ENCODE results near the gene VPS33A. TPM values are rescaled to one million over a fixed set of nuclear protein-coding genes. Genes with fewer than 3 reads are reported as not detected.

The VPS33A gene
- total RNA-seq, 2 experiments from 2014 or later: 21.1 to 29.0 TPM

GRCh38 chr12:122201381-122201780 lies 64.9 kb downstream of the VPS33A start:
- DNase-seq (ENCODE audit: low spot score): no peak
- Histone ChIP-seq H2AFZ (ENCODE audit: low read length) (no peak overlapping the region), H3K4me3 (ENCODE audit: low read depth, low read length, poor library complexity, severe bottlenecking) (no peak overlapping the region), H3K4me1 (ENCODE audit: insufficient read depth, low read length, poor library complexity, severe bottlenecking) (peaks cover 4% of the 10 kb centered on the region), H3K27ac (ENCODE audit: low read depth, low read length, poor library complexity, severe bottlenecking) (no peak overlapping the region), H4K20me1 (ENCODE audit: insufficient read depth, low read length) (no peaks in the 10 kb centered on the region; the same call in 1 of the 2 replicates), H3K36me3 (ENCODE audit: insufficient read depth, low read length) (0 out of 2 replicates have a peak, but pooled peaks cover 2% of the 10 kb centered on the region), H3K9me3 (ENCODE audit: low read length) (no peaks in the 10 kb centered on the region), H3K79me2 (ENCODE audit: insufficient read depth, low read depth, low read length) (no peaks in the 10 kb centered on the region), H3K4me2 (ENCODE audit: low read length) (no peak overlapping the region), H3K9me2 (ENCODE audit: insufficient read depth, low read length) (no peaks in the 10 kb centered on the region)
- intact Hi-C loops (cut with micrococcal nuclease; ENCODE audit: unreplicated experiment): no loop called here
- CTCF ChIA-PET (ENCODE audit: unreplicated experiment): no interaction called here
- POLR2A ChIA-PET: interaction anchor here (0.5 to 0.9 kb wide), 2 partner anchors 8 to 21 kb away, joined by 3 read pairs; no protein-coding TSS in a partner anchor
- TF ChIP-seq CTCF (conservative IDR thresholded peaks at IDR 0.05; ENCODE audit: low read length) (no peak), EZH2phosphoT487 (IDR thresholded peaks at IDR 0.05; ENCODE audit: borderline replicate concordance, low read depth, low read length) (no peak)
- BruUV-seq (replicated peaks): no TSS peak

GRCh38 chr12:122200541-122201175 lies 65.6 kb downstream of the VPS33A start:
- no peak for DNase-seq (ENCODE audit: low spot score)
- intact Hi-C loops (cut with micrococcal nuclease; ENCODE audit: unreplicated experiment): no loop called here
- CTCF ChIA-PET (ENCODE audit: unreplicated experiment): no interaction called here

More at GRCh38 chr12:122200541-122201175, 65.6 kb downstream of the VPS33A start:
- BruUV-seq (replicated peaks): no TSS peak
- peaks cover 4% of the 10 kb centered on the region for H3K4me1 ChIP-seq (ENCODE audit: insufficient read depth, low read length, poor library complexity, severe bottlenecking)
- no peaks in the 10 kb centered on the region for H3K36me3 ChIP-seq (ENCODE audit: insufficient read depth, low read length)
- H3K27ac ChIP-seq (ENCODE audit: low read depth, low read length, poor library complexity, severe bottlenecking): no peak overlapping the region
- no peaks in the 10 kb centered on the region for H3K79me2 ChIP-seq (ENCODE audit: insufficient read depth, low read depth, low read length)
- no peak overlapping the region for H3K4me2 ChIP-seq (ENCODE audit: low read length)
- H3K9me2 ChIP-seq (ENCODE audit: insufficient read depth, low read length): no peaks in the 10 kb centered on the region
- no peaks in the 10 kb centered on the region; the same call in 1 of the 2 replicates for H4K20me1 ChIP-seq (ENCODE audit: insufficient read depth, low read length)
- no peaks in the 10 kb centered on the region for H3K9me3 ChIP-seq (ENCODE audit: low read length)
- H3K4me3 ChIP-seq (ENCODE audit: low read depth, low read length, poor library complexity, severe bottlenecking): no peak overlapping the region
- no peak overlapping the region for H2AFZ ChIP-seq (ENCODE audit: low read length)
- TF ChIP-seq CTCF (conservative IDR thresholded peaks at IDR 0.05; ENCODE audit: low read length) (no peak), EZH2phosphoT487 (IDR thresholded peaks at IDR 0.05; ENCODE audit: borderline replicate concordance, low read depth, low read length) (no peak)
- POLR2A ChIA-PET: no interaction called here
